HCT116 (cell line): Measurements from ENCODE around the gene CADPS. TPM values are rescaled to one million over a fixed set of nuclear protein-coding genes. Genes with fewer than 3 reads are reported as not detected.

Experiments
- ATAC-seq: fragments of 200-7000 bp; cut with Tn5 transposase; 2 replicates; pipeline ENCODE4 v1.9.1; 2020; ENCODE audit warnings: mild to moderate bottlenecking, moderate library complexity
- BruUV-seq: library from RNA; stranded (reverse); fragments of 400-500 nt; replicated peaks from 2 replicates; lab custom pipeline; 2021; lab: Mats Ljungman, UMichigan
- CTCF ChIA-PET: fragments of 300-600 bp; sonication (Branson Sonifier 250); formaldehyde crosslinking; loops from one replicate; lab custom pipeline; 2021; ENCODE audit warnings: antibody characterized with exemption; lab: Charles Lee
- POLR2A ChIA-PET: fragments of 300-600, 350-600 bp; sonication (Branson Sonifier 250); formaldehyde crosslinking; loops from one replicate; lab custom pipeline; 2021; ENCODE audit warnings: antibody characterized with exemption; lab: Charles Lee
- RAD21 ChIA-PET, 2 experiments: fragments of 300-600 bp; sonication (Branson Sonifier 250); formaldehyde crosslinking; loops; one replicate each; lab custom pipeline; 2023; ENCODE audit warnings: low total read pairs in 2 of 2; ENCODE audit not compliant: uncharacterized antibody in 2 of 2, unreplicated experiment in 2 of 2, low non-redundant PET in 1 of 2; lab: Charles Lee
- DNase-seq: peaks from one replicate; pipeline ENCODE4 v3.0.0-alpha.2; 2010; ENCODE audit warnings: low read depth, low spot score
- H2AFZ ChIP-seq: fragments of 200-600 bp; shearing (Covaris generic), sonication (generic); 2 replicates; pipeline ENCODE4 v1.6.1; 2017; ENCODE audit warnings: low read depth, mixed run types, mixed read lengths, antibody characterized with exemption, low read length; ENCODE audit not compliant: poor library complexity, severe bottlenecking
- H3K27ac ChIP-seq: 2 replicates; pipeline ENCODE4 v1.5.1; 2012; ENCODE audit warnings: low read depth, low read length
- H3K27me3 ChIP-seq: fragments of 200-600 bp; sonication (generic); 2 replicates; pipeline ENCODE4 v1.6.1; 2016; ENCODE audit warnings: mixed run types, low read length, mixed read lengths; ENCODE audit not compliant: insufficient read depth
- H3K36me3 ChIP-seq, 2 experiments: fragments of 200-500 bp in 1 of 2; fragments of 200-600 bp in 1 of 2; sonication (Bioruptor generic) in 1 of 2; sonication (generic) in 1 of 2; 2 replicates each; pipeline versions ENCODE4 v1.5.1 to v1.6.1; 2014 to 2016; ENCODE audit warnings: low read length in 2 of 2, inconsistent platforms in 1 of 2, mixed read lengths in 1 of 2, mixed run types in 1 of 2; ENCODE audit not compliant: insufficient read depth in 2 of 2, control insufficient read depth in 1 of 2
- H3K4me1 ChIP-seq, 2 experiments: fragments of 200-600 bp in 1 of 2; sonication (generic) in 1 of 2; 2 replicates each; pipeline versions ENCODE4 v1.5.1 to v1.6.1; 2012 to 2017; ENCODE audit warnings: low read length in 2 of 2, inconsistent platforms in 1 of 2, mild to moderate bottlenecking in 1 of 2, mixed read lengths in 1 of 2, mixed run types in 1 of 2, moderate library complexity in 1 of 2; ENCODE audit not compliant: insufficient read depth in 2 of 2, control insufficient read depth in 1 of 2
- H3K4me2 ChIP-seq: fragments of 200-600 bp; sonication (generic); 2 replicates; pipeline ENCODE4 v1.6.1; 2017; ENCODE audit warnings: mixed run types, low read length, mixed read lengths
- H3K4me3 ChIP-seq, 2 experiments: fragments of 200-600 bp in 1 of 2; sonication (generic) in 1 of 2; replicated peaks in 1 of 2; 2 replicates each; pipeline ENCODE4 v1.5.1; 2011 to 2016; ENCODE audit warnings: low read length in 2 of 2, control low read depth in 1 of 2, low read depth in 1 of 2, mild to moderate bottlenecking in 1 of 2, mixed read lengths in 1 of 2, mixed run types in 1 of 2
- H3K79me2 ChIP-seq: fragments of 200-600 bp; sonication (generic); 2 replicates; pipeline ENCODE4 v1.6.1; 2017; ENCODE audit warnings: mild to moderate bottlenecking, mixed run types, low read length, moderate library complexity, mixed read lengths; ENCODE audit not compliant: insufficient read depth
- H3K9ac ChIP-seq: fragments of 200-600 bp; sonication (generic); 2 replicates; pipeline ENCODE4 v1.6.1; 2016; ENCODE audit warnings: low read length, mixed read lengths
- H3K9me2 ChIP-seq: fragments of 200-600 bp; sonication (generic), shearing (Covaris generic); 2 replicates; pipeline ENCODE4 v1.6.1; 2017; ENCODE audit warnings: mixed run types, mild to moderate bottlenecking, moderate library complexity; ENCODE audit not compliant: insufficient read depth
- H3K9me3 ChIP-seq, 2 experiments: fragments of 200-500 bp in 1 of 2; fragments of 200-600 bp in 1 of 2; sonication (Bioruptor generic) in 1 of 2; sonication (generic) in 1 of 2; 2 replicates each; pipeline ENCODE4 v1.6.1; 2014 to 2017; ENCODE audit warnings: low read length in 2 of 2, mixed read lengths in 2 of 2, inconsistent platforms in 1 of 2, low read depth in 1 of 2, mild to moderate bottlenecking in 1 of 2, mixed run types in 1 of 2, moderate library complexity in 1 of 2; ENCODE audit not compliant: control insufficient read depth in 1 of 2, insufficient read depth in 1 of 2
- H4K20me1 ChIP-seq: fragments of 200-600 bp; sonication (generic), shearing (Covaris generic); 2 replicates; pipeline ENCODE4 v1.6.1; 2017; ENCODE audit warnings: mixed run types, mild to moderate bottlenecking, moderate library complexity; ENCODE audit not compliant: insufficient read depth
- ATF3 ChIP-seq: IDR thresholded peaks from 2 replicates; pipeline ENCODE4 v1.6.1; 2012
- CBX3 ChIP-seq: IDR thresholded peaks from 2 replicates; pipeline ENCODE4 v1.6.1; 2012; ENCODE audit warnings: low read depth
- CEBPB ChIP-seq: IDR thresholded peaks from 2 replicates; pipeline ENCODE4 v1.6.1; 2012; ENCODE audit warnings: low read depth
- CTCF ChIP-seq, 3 experiments: fragments of 200-600 bp in 1 of 3; sonication (generic) in 1 of 3; IDR thresholded peaks in 2 of 3; conservative IDR thresholded peaks in 1 of 3; 2 replicates each; pipeline ENCODE4 v1.5.1; 2012 to 2017; ENCODE audit warnings: low read depth in 2 of 3, low read length in 2 of 3, antibody characterized with exemption in 1 of 3, borderline replicate concordance in 1 of 3, control low read depth in 1 of 3, mild to moderate bottlenecking in 1 of 3, mixed read lengths in 1 of 3, mixed run types in 1 of 3, moderate library complexity in 1 of 3; ENCODE audit not compliant: insufficient read depth in 1 of 3
- EGR1 ChIP-seq: IDR thresholded peaks from 2 replicates; pipeline ENCODE4 v1.6.1; 2012; ENCODE audit warnings: low read depth
- ELF1 ChIP-seq: IDR thresholded peaks from 2 replicates; pipeline ENCODE4 v1.6.1; 2012; ENCODE audit warnings: low read depth, borderline replicate concordance
- EZH2 ChIP-seq: fragments of 200-600 bp; sonication (generic); IDR thresholded peaks from 2 replicates; pipeline ENCODE4 v1.6.1; 2017; ENCODE audit warnings: antibody characterized with exemption, mixed run types
- EZH2phosphoT487 ChIP-seq: fragments of 200-600 bp; IDR thresholded peaks from 2 replicates; pipeline ENCODE4 v1.6.1; 2018; ENCODE audit warnings: antibody characterized with exemption, borderline replicate concordance
- FOSL1 ChIP-seq: IDR thresholded peaks from 2 replicates; pipeline ENCODE4 v1.6.1; 2012; ENCODE audit warnings: low read depth
- JUND ChIP-seq: IDR thresholded peaks from 2 replicates; pipeline ENCODE4 v1.6.1; 2012
- POLR2A ChIP-seq: IDR thresholded peaks from 2 replicates; pipeline ENCODE4 v1.7.0; 2011; ENCODE audit warnings: borderline replicate concordance; ENCODE audit not compliant: insufficient read depth, insufficient read length; ENCODE audit errors: extremely low read depth
- RAD21 ChIP-seq: IDR thresholded peaks from 2 replicates; pipeline ENCODE4 v1.6.1; 2012; ENCODE audit warnings: low read depth, mild to moderate bottlenecking
- SIN3A ChIP-seq: IDR thresholded peaks from 2 replicates; pipeline ENCODE4 v1.6.1; 2012; ENCODE audit warnings: low read depth
- SP1 ChIP-seq: IDR thresholded peaks from 2 replicates; pipeline ENCODE4 v1.6.1; 2012; ENCODE audit warnings: low read depth
- SRF ChIP-seq: IDR thresholded peaks from 2 replicates; pipeline ENCODE4 v1.6.1; 2012; ENCODE audit warnings: low read depth
- TCF7L2 ChIP-seq: IDR thresholded peaks from 2 replicates; pipeline ENCODE4 v1.7.0; 2011; ENCODE audit warnings: borderline replicate concordance, inconsistent platforms; ENCODE audit not compliant: insufficient read depth, insufficient read length; ENCODE audit errors: extremely low read depth
- ZNF274 ChIP-seq: fragments of 200-500 bp; sonication (Bioruptor generic); IDR thresholded peaks from 2 replicates; pipeline ENCODE4 v1.6.1; 2014; ENCODE audit warnings: mild to moderate bottlenecking, low read depth, low read length, inconsistent platforms
- intact Hi-C: fragments of 100-400 bp; cut with micrococcal nuclease; formaldehyde crosslinking; loops from 2 replicates; pipeline ENCODE4 v1.10.0; 2022
- total RNA-seq: library from RNA; stranded (reverse); gene quantifications from one replicate; pipeline ENCODE4 v1.2.1, GENCODE V29; 2021; ENCODE audit not compliant: unreplicated experiment
- TF ChIP-seq, protein P1 (sequence below): IDR thresholded peaks from 2 replicates; pipeline ENCODE4 v1.6.1; 2012; ENCODE audit warnings: low read depth
- TF ChIP-seq, protein P2 (sequence below): IDR thresholded peaks from 2 replicates; pipeline ENCODE4 v1.6.1; 2012
- TF ChIP-seq, protein P3 (sequence below): IDR thresholded peaks from 2 replicates; pipeline ENCODE4 v1.6.1; 2011; ENCODE audit warnings: mild to moderate bottlenecking, low read length, moderate library complexity; ENCODE audit not compliant: insufficient replicate concordance; ENCODE audit errors: extremely low read depth

CADPS gene
- total RNA-seq, 1 experiment from 2014 or later: not detected

DNA sequence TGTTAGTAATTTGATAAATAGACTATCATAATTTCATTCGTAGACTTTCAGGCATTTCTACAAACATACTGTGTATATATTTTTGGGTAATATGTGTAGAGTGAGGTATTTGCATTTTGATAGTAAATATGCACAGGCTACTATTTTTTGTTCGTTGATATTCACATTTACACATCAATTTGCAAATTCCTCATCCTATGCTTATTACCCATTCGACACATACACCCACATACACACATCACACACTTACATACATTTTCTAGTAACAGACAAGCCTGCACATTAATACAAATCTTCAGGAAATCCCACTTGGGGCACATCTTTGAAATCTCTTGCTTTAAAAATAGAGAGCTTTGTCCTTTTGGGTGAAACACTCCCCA, 373.9 kb downstream of the CADPS start:
- RAD21 ChIA-PET: no interaction called here
- ATAC-seq: no peak
- CTCF ChIA-PET: no interaction called here

More for the DNA sequence above, 373.9 kb downstream of the CADPS start:
- intact Hi-C loops: no loop called here
- Histone ChIP-seq H3K27me3 (peaks cover 28% of the 10 kb centered on the region), H3K4me1 (no peaks in the 10 kb centered on the region), H3K4me3 (no peak overlapping the region), H3K9me3 (no peaks in the 10 kb centered on the region), H3K79me2 (no peaks in the 10 kb centered on the region), H3K36me3 (no peaks in the 10 kb centered on the region), H2AFZ (no peak overlapping the region), H3K9ac (no peak overlapping the region), H3K9me2 (no peaks in the 10 kb centered on the region), H3K4me2 (no peak overlapping the region), H3K27ac (no peak overlapping the region), H4K20me1 (no peaks in the 10 kb centered on the region)
- no TSS peak for BruUV-seq
- no peak for DNase-seq
- TF ChIP-seq CBX3 (no peak), EZH2phosphoT487 (no peak), RAD21 (no peak), FOSL1 (no peak), ZNF274 (no peak), EZH2 (no peak), EGR1 (no peak), JUND (no peak), SRF (no peak), SP1 (no peak), TCF7L2 (no peak), POLR2A (no peak), SIN3A (no peak), CTCF (IDR thresholded peaks at IDR 0.05 in 2 of 3, conservative IDR thresholded peaks at IDR 0.05 in 1 of 3; ENCODE audit: borderline replicate concordance in 1 of 3, insufficient read depth in 1 of 3, low read depth in 2 of 3, low read length in 2 of 3) (no peak), ATF3 (no peak), ELF1 (no peak), CEBPB (no peak)
- TF ChIP-seq, protein P1, sequence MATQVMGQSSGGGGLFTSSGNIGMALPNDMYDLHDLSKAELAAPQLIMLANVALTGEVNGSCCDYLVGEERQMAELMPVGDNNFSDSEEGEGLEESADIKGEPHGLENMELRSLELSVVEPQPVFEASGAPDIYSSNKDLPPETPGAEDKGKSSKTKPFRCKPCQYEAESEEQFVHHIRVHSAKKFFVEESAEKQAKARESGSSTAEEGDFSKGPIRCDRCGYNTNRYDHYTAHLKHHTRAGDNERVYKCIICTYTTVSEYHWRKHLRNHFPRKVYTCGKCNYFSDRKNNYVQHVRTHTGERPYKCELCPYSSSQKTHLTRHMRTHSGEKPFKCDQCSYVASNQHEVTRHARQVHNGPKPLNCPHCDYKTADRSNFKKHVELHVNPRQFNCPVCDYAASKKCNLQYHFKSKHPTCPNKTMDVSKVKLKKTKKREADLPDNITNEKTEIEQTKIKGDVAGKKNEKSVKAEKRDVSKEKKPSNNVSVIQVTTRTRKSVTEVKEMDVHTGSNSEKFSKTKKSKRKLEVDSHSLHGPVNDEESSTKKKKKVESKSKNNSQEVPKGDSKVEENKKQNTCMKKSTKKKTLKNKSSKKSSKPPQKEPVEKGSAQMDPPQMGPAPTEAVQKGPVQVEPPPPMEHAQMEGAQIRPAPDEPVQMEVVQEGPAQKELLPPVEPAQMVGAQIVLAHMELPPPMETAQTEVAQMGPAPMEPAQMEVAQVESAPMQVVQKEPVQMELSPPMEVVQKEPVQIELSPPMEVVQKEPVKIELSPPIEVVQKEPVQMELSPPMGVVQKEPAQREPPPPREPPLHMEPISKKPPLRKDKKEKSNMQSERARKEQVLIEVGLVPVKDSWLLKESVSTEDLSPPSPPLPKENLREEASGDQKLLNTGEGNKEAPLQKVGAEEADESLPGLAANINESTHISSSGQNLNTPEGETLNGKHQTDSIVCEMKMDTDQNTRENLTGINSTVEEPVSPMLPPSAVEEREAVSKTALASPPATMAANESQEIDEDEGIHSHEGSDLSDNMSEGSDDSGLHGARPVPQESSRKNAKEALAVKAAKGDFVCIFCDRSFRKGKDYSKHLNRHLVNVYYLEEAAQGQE: no peak
- TF ChIP-seq, protein P2, sequence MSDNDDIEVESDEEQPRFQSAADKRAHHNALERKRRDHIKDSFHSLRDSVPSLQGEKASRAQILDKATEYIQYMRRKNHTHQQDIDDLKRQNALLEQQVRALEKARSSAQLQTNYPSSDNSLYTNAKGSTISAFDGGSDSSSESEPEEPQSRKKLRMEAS: no peak
- TF ChIP-seq, protein P3, sequence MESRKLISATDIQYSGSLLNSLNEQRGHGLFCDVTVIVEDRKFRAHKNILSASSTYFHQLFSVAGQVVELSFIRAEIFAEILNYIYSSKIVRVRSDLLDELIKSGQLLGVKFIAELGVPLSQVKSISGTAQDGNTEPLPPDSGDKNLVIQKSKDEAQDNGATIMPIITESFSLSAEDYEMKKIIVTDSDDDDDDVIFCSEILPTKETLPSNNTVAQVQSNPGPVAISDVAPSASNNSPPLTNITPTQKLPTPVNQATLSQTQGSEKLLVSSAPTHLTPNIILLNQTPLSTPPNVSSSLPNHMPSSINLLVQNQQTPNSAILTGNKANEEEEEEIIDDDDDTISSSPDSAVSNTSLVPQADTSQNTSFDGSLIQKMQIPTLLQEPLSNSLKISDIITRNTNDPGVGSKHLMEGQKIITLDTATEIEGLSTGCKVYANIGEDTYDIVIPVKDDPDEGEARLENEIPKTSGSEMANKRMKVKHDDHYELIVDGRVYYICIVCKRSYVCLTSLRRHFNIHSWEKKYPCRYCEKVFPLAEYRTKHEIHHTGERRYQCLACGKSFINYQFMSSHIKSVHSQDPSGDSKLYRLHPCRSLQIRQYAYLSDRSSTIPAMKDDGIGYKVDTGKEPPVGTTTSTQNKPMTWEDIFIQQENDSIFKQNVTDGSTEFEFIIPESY: no peak
- POLR2A ChIA-PET: no interaction called here
